IMR-90 (cell line): Measurements from ENCODE around the gene C16orf87. TPM values are rescaled to one million over a fixed set of nuclear protein-coding genes. Genes with fewer than 3 reads are reported as not detected.

Experiments used
- ATAC-seq: fragments of 200-7000 bp; cut with Tn5 transposase; 2 replicates; pipeline ENCODE4 v1.9.1; 2020; ENCODE audit warnings: low read depth, mild to moderate bottlenecking, moderate library complexity
- BruUV-seq: library from RNA; stranded (reverse); fragments of 400-500 nt; replicated peaks from 2 replicates; lab custom pipeline; 2021; lab: Mats Ljungman, UMichigan
- CTCF ChIA-PET: fragments of 300-600 bp; formaldehyde crosslinking; extraction: SDS; loops from one replicate; lab custom pipeline; 2021; ENCODE audit warnings: antibody characterized with exemption; lab: Yijun Ruan, JAX
- POLR2A ChIA-PET: fragments of 300-600 bp; sonication (Branson Sonifier 250); formaldehyde crosslinking; loops from one replicate; lab custom pipeline; 2022; ENCODE audit warnings: antibody characterized with exemption; ENCODE audit not compliant: unreplicated experiment; lab: Charles Lee
- DNase-seq: peaks from one replicate; pipeline ENCODE4 v3.0.0; 2013
- H2AFZ ChIP-seq: replicated peaks from 2 replicates; pipeline ENCODE3; 2013; ENCODE audit warnings: low read length, mild to moderate bottlenecking; ENCODE audit not compliant: poor library complexity
- H2AK5ac ChIP-seq: 2 replicates; pipeline ENCODE4 v1.6.1; 2013; ENCODE audit warnings: low read depth, low read length, inconsistent platforms
- H2AK9ac ChIP-seq: replicated peaks from 2 replicates; pipeline ENCODE3; 2013; ENCODE audit warnings: mild to moderate bottlenecking, low read depth, low read length, moderate library complexity; ENCODE audit not compliant: poor library complexity
- H2BK120ac ChIP-seq: 2 replicates; pipeline ENCODE4 v1.6.1; 2013; ENCODE audit warnings: low read depth, low read length, inconsistent platforms
- H2BK15ac ChIP-seq: 3 replicates; pipeline ENCODE4 v1.6.1; 2013; ENCODE audit warnings: low read depth, low read length, inconsistent platforms
- H2BK20ac ChIP-seq: 2 replicates; pipeline ENCODE4 v1.6.1; 2013; ENCODE audit warnings: low read depth, mild to moderate bottlenecking, inconsistent platforms, low read length, moderate library complexity
- H2BK5ac ChIP-seq: 2 replicates; pipeline ENCODE4 v1.6.1; 2013; ENCODE audit warnings: mild to moderate bottlenecking, low read depth, low read length, inconsistent platforms; ENCODE audit not compliant: poor library complexity, severe bottlenecking
- H3K14ac ChIP-seq: replicated peaks from 2 replicates; pipeline ENCODE4 v1.6.1; 2013; ENCODE audit warnings: low read depth, low read length, inconsistent platforms
- H3K18ac ChIP-seq: 2 replicates; pipeline ENCODE4 v1.6.1; 2013; ENCODE audit warnings: low read depth, low read length, control low read depth
- H3K23ac ChIP-seq: 2 replicates; pipeline ENCODE4 v1.6.1; 2013; ENCODE audit warnings: low read depth, low read length, inconsistent platforms
- H3K27ac ChIP-seq: 2 replicates; pipeline ENCODE4 v1.5.1; 2013; ENCODE audit warnings: mild to moderate bottlenecking, control low read depth, low read length; ENCODE audit not compliant: insufficient read depth
- H3K27me3 ChIP-seq: 2 replicates; pipeline ENCODE4 v1.6.1; 2013; ENCODE audit warnings: low read length; ENCODE audit not compliant: control insufficient read depth, insufficient read depth
- H3K36me3 ChIP-seq: 2 replicates; pipeline ENCODE4 v1.6.1; 2013; ENCODE audit warnings: low read length, mixed read lengths; ENCODE audit not compliant: control insufficient read depth, insufficient read depth
- H3K4ac ChIP-seq: 2 replicates; pipeline ENCODE4 v1.6.1; 2013; ENCODE audit warnings: low read depth, low read length, inconsistent platforms
- H3K4me1 ChIP-seq: 2 replicates; pipeline ENCODE4 v1.6.1; 2013; ENCODE audit warnings: low read length, mixed read lengths; ENCODE audit not compliant: control insufficient read depth, insufficient read depth
- H3K4me2 ChIP-seq: 2 replicates; pipeline ENCODE4 v1.6.1; 2013; ENCODE audit warnings: low read depth, mild to moderate bottlenecking, control low read depth, low read length, moderate library complexity
- H3K4me3 ChIP-seq: 2 replicates; pipeline ENCODE4 v1.5.1; 2013; ENCODE audit warnings: low read depth, mild to moderate bottlenecking, control low read depth, low read length, moderate library complexity; ENCODE audit not compliant: insufficient read depth
- H3K56ac ChIP-seq: 2 replicates; pipeline ENCODE4 v1.6.1; 2013; ENCODE audit warnings: low read length, inconsistent platforms; ENCODE audit not compliant: insufficient read depth; ENCODE audit errors: extremely low read depth
- H3K79me1 ChIP-seq, 2 experiments: 2 replicates each; pipeline ENCODE4 v1.6.1; 2013; ENCODE audit warnings: low read length in 2 of 2, inconsistent platforms in 1 of 2, low read depth in 1 of 2
- H3K9ac ChIP-seq: 2 replicates; pipeline ENCODE4 v1.6.1; 2013; ENCODE audit warnings: low read depth, low read length, control low read depth
- H3K9me1 ChIP-seq: 2 replicates; pipeline ENCODE4 v1.6.1; 2013; ENCODE audit warnings: low read length, inconsistent platforms; ENCODE audit not compliant: insufficient read depth
- H3K9me3 ChIP-seq: 2 replicates; pipeline ENCODE4 v1.6.1; 2013; ENCODE audit warnings: low read length; ENCODE audit not compliant: control insufficient read depth, insufficient read depth
- H4K20me1 ChIP-seq: 2 replicates; pipeline ENCODE4 v1.6.1; 2013; ENCODE audit warnings: low read length, inconsistent platforms; ENCODE audit not compliant: insufficient read depth
- H4K5ac ChIP-seq: 2 replicates; pipeline ENCODE4 v1.6.1; 2013; ENCODE audit warnings: mild to moderate bottlenecking, low read depth, low read length, control low read depth
- H4K8ac ChIP-seq, 2 experiments: 2 replicates each; pipeline ENCODE4 v1.6.1; 2013; ENCODE audit warnings: low read depth in 2 of 2, low read length in 2 of 2, control low read depth in 1 of 2, inconsistent platforms in 1 of 2
- H4K91ac ChIP-seq: 2 replicates; pipeline ENCODE4 v1.6.1; 2013; ENCODE audit warnings: low read depth, low read length, inconsistent platforms; ENCODE audit not compliant: insufficient read depth
- BHLHE40 ChIP-seq: fragments of 150-350 bp; IDR thresholded peaks from 2 replicates; pipeline ENCODE4 v1.6.1; 2016; ENCODE audit warnings: mild to moderate bottlenecking, low read depth, low read length
- CEBPB ChIP-seq: IDR thresholded peaks from 2 replicates; pipeline ENCODE4 v1.6.1; 2012; ENCODE audit warnings: low read depth, low read length, improper control_type of control experiment
- CHD1 ChIP-seq: IDR thresholded peaks from 2 replicates; pipeline ENCODE4 v1.6.1; 2012; ENCODE audit warnings: low read depth, low read length, improper control_type of control experiment
- FOS ChIP-seq: fragments of 150-350 bp; IDR thresholded peaks from 2 replicates; pipeline ENCODE4 v1.6.1; 2016; ENCODE audit warnings: low read depth, low read length
- MAFK ChIP-seq: IDR thresholded peaks from 2 replicates; pipeline ENCODE4 v1.6.1; 2012; ENCODE audit warnings: low read depth, low read length, improper control_type of control experiment
- MAZ ChIP-seq: IDR thresholded peaks from 2 replicates; pipeline ENCODE4 v1.6.1; 2012; ENCODE audit warnings: low read depth, mild to moderate bottlenecking, low read length, improper control_type of control experiment, moderate library complexity, borderline replicate concordance
- MXI1 ChIP-seq: IDR thresholded peaks from 2 replicates; pipeline ENCODE4 v1.6.1; 2012; ENCODE audit warnings: low read depth, mild to moderate bottlenecking, low read length, moderate library complexity, borderline replicate concordance
- POLR2A ChIP-seq: IDR thresholded peaks from 2 replicates; pipeline ENCODE4 v1.6.1; 2012; ENCODE audit warnings: mild to moderate bottlenecking, low read depth, low read length
- RAD21 ChIP-seq: IDR thresholded peaks from 2 replicates; pipeline ENCODE4 v1.6.1; 2012; ENCODE audit warnings: low read length, improper control_type of control experiment
- SMC3 ChIP-seq: fragments of 150-350 bp; IDR thresholded peaks from 2 replicates; pipeline ENCODE4 v1.6.1; 2016; ENCODE audit warnings: low read depth, mild to moderate bottlenecking, antibody characterized with exemption, low read length, moderate library complexity
- USF2 ChIP-seq: fragments of 150-350 bp; IDR thresholded peaks from 2 replicates; pipeline ENCODE4 v1.6.1; 2017; ENCODE audit warnings: mild to moderate bottlenecking, antibody characterized with exemption, low read length, low read depth
- WGBS, 2 experiments: methylation state at CpG; one replicate each; pipeline versions ENCODE4 v1.1.5 to v1.1.7; 2013; ENCODE audit warnings: missing lambda C conversion rate in 2 of 2; ENCODE audit not compliant: insufficient read length in 1 of 2; ENCODE audit errors: extremely low coverage in 2 of 2; 5-methylcytosine and 5-hydroxymethylcytosine counted together
- dilution Hi-C: fragments of 300-500 bp; cut with HindIII; formaldehyde crosslinking; loops from one replicate; pipeline ENCODE4 v1.14.3; 2018; ENCODE audit warnings: low sequenced_read_pairs; ENCODE audit not compliant: unreplicated experiment
- in situ Hi-C: fragments of 300-500 bp; cut with MboI; formaldehyde crosslinking; loops from 3 replicates; pipeline ENCODE4 v1.14.3; 2019; ENCODE audit warnings: low sequenced_read_pairs, inconsistent platforms, mixed read lengths
- intact Hi-C: fragments of 100-400 bp; cut with micrococcal nuclease; formaldehyde crosslinking; loops from 2 replicates; pipeline ENCODE4 v1.10.0; 2022
- polyA plus RNA-seq, 3 experiments: library from polyadenylated mRNA; depleted of rRNA; stranded (reverse); fragments of >200 nt; gene quantifications; 2 replicates each; pipeline ENCODE4 v1.2.3, GENCODE V29; 2012; ENCODE audit warnings: low replicate concordance in 1 of 3
- total RNA-seq: library from RNA; depleted of rRNA; stranded (reverse); fragments of >200 nt; gene quantifications from 2 replicates; pipeline ENCODE4 v1.2.3, GENCODE V29; 2012

C16orf87 gene
- total and polyA plus RNA-seq, 2 of the 4 experiments (the other 2 are of a cell fraction) = 6.3 to 8.1 TPM

- H4K91ac ChIP-seq = no peak overlapping the region
- POLR2A ChIA-PET = no interaction called here
- H3K23ac ChIP-seq = no peak overlapping the region
- no peak overlapping the region for H2BK5ac ChIP-seq
- no peak overlapping the region for H4K8ac ChIP-seq
- TF ChIP-seq POLR2A = no peak
- no peak for TF ChIP-seq CHD1
- no peak for TF ChIP-seq USF2
- no peak for TF ChIP-seq FOS
- TF ChIP-seq SMC3 = no peak
- TF ChIP-seq MAZ = no peak
- TF ChIP-seq MXI1 = no peak
- no peak for TF ChIP-seq CEBPB
- TF ChIP-seq RAD21 = no peak
- TF ChIP-seq BHLHE40 = no peak
- no peak for TF ChIP-seq MAFK
- in situ Hi-C loops = no loop called here
- H3K4ac ChIP-seq = no peak overlapping the region
- CTCF ChIA-PET = no interaction called here
- H2BK15ac ChIP-seq = no peak overlapping the region
- H4K20me1 ChIP-seq = peaks cover 67% of the 10 kb centered on the region
- no TSS peak for BruUV-seq
- H3K9me3 ChIP-seq = peaks cover 2% of the 10 kb centered on the region; the same call in 1 of the 2 replicates
- no peak overlapping the region for H2AFZ ChIP-seq
- intact Hi-C loops = no loop called here
- H3K56ac ChIP-seq = no peak overlapping the region
- peaks cover 5% of the 10 kb centered on the region for H3K36me3 ChIP-seq
- ATAC-seq (no peak), DNase-seq (no peak)
- H3K79me1 ChIP-seq = peaks cover 6 to 45% of the 10 kb centered on the region in 2 experiments; a peak in 3 of 4 replicates
- H4K5ac ChIP-seq = no peak overlapping the region
- no peak overlapping the region for H3K9ac ChIP-seq
- H3K18ac ChIP-seq = no peak overlapping the region
- H3K27ac ChIP-seq = no peak overlapping the region
- no peaks in the 10 kb centered on the region for H3K27me3 ChIP-seq
- H3K14ac ChIP-seq = no peak overlapping the region
- dilution Hi-C loops = no loop called here
- H2AK5ac ChIP-seq = no peak overlapping the region
- H3K4me2 ChIP-seq = no peak overlapping the region
- peaks cover 3% of the 10 kb centered on the region for H3K9me1 ChIP-seq
- H3K4me1 ChIP-seq = peaks cover 4% of the 10 kb centered on the region
- H2BK120ac ChIP-seq = no peak overlapping the region
- no CpG with 5 or more reads among the region's 1 CpG for WGBS, 2 experiments
- H2BK20ac ChIP-seq = no peak overlapping the region
- H2AK9ac ChIP-seq = no peak overlapping the region
- H3K4me3 ChIP-seq = no peak overlapping the region
Observed at GRCh38 chr16:46814790-46815189, 16.2 kb downstream of the C16orf87 start.
